Activated naive CD8-positive, alpha-beta T cell treated with anti-CD3 and anti-CD28 coated beads, Interleukin-2, amount 50 U/mL, for 16 hours (primary cell): ENCODE measurements around the gene GTF3C5.
"Not testable (repeated sequence)": the region's sequence is repeated elsewhere in the genome, so short reads cannot be mapped to it uniquely, and the experiment has no call there.

ENCODE experiments used
- DNase-seq: peaks from one replicate; pipeline ENCODE4 v3.0.0-alpha.2; 2020; ENCODE audit warnings: low read depth, low spot score

GTF3C5 gene

GRCh38 chr9:132996526-132996925 is 34.3 kb upstream of the GTF3C5 start:
- no peak for DNase-seq

DNA sequence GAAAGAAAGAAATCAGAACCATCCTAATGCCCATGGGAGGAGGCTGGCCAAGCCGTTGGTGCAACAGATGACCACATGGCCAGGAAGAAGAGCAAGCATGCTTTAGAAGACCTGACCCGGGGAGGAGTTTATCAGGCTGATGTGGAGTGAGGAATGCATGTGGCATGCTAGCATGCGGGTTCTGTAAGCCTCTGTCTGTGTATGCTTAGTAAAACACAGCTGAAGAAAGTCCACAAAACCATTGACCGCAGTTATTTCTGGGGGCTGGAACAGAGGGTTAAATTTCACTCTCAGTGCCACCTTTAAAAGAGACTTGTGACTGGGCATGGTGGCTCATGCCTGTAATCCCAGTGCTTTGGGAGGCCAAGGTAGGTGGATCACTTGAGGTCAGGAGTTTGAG is 33.2 kb upstream of the GTF3C5 start:
- DNase-seq, result no peak

DNA sequence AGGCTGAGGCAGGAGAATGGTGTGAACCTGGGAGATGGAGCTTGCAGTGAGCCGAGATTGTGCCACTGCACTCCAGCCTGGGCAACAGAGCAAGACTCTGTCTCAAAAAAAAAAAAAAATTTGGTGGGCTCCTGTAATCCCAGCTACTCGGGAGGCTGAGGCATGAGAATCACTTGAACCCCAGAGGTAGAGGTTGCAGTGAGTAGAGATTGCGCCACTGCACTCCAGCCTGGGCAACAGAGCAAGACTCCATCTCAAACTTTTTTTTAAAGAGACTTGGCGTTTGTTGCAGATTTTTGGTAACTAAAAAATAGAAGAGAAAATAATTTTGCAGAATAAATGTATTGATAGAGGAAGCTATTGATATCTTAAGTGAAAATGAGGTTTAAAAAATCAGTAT is 32.6 kb upstream of the GTF3C5 start:
- DNase-seq, result not testable (repeated sequence)

- DNase-seq, result no peak
These were observed 31.8 kb upstream of the GTF3C5 start for GRCh38 chr9:132998831-132999635.

GRCh38 chr9:133002147-133003070 is 28.4 kb upstream of the GTF3C5 start:
- no peak for DNase-seq

DNA sequence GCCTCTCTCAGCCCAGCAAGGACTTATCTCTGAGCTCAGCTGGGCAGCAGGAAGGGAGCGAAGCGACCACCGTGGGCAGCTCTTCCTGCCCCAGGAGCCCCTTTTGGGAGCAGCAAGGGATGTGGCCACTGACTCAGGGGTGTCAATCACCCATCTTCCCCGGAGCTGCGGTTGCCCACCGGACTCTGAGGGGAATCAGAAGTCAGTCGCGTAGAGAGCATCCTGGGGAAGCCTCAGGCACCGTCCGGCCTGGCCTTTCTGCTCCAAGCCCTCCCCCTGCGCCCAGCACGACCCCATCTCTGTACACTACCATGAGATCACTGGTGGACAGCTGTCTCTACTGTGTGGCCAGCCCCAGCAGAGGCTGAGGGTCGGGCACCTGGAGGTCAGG is 27.7 kb upstream of the GTF3C5 start:
- no peak for DNase-seq

DNA sequence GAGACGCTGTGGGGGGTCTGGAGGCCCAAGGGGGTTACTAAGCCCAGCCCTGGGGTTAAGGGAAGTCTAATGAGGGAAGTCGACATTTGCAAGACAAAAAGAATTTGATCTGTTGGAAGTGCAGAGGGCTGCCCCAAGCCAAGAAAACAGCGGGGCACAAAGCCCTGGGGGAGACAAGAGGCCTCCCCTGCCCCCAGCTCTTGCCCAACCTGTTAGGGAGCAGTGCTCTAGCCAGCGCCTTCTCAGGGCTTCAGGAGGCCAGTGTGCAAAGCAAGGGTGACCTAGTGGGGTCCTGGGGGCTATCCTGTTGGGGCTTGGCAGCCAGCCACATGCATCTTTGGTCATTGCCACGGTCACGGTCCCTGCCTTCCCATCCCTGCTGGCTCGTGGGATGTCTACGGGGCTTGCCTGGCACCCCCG is 27.1 kb upstream of the GTF3C5 start:
- no peak for DNase-seq

DNA sequence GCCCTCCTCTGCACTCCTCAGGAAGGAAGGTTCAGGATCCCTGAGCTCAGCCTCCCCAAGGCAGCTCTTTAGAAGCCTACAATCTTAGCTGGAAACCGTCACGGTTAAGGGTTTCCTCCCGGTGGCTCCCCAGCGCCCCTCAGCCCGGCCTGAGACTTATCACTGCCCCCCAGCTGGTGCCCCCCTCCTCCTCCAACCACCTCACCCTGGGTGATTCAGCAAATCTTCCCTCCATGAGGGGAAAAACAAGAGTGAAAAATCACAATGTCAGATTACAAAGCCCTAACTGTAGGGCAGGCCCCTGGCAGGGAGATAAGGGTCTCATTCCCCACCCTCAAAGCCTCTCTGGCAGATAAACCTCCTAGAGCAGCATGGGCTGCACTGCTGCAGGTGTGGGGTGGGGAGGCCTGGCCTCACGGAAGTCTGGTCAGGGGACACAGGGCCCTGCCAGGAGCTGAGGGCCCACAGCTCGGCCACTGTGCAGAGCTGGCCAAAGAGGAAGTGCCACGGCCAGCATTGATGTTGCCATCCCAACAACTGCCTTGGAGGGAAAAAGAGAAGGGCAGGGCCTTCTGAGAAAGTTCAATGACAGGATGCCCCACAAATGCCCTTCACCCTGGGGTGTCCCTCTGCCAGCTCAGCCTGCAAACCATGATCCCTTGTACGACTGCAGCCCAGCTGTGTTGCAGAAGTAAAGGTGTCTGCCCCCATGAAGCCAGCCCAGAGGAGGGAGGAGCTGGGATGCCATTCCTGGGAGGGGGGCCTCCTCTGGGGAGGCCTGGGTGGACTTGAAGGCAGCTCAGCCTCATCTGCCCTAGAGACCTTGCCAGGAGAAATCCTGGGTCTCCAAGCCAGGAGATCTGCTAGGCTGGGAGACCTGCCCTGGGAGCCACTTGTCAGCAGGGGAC is 26.5 kb upstream of the GTF3C5 start:
- no peak for DNase-seq

DNA sequence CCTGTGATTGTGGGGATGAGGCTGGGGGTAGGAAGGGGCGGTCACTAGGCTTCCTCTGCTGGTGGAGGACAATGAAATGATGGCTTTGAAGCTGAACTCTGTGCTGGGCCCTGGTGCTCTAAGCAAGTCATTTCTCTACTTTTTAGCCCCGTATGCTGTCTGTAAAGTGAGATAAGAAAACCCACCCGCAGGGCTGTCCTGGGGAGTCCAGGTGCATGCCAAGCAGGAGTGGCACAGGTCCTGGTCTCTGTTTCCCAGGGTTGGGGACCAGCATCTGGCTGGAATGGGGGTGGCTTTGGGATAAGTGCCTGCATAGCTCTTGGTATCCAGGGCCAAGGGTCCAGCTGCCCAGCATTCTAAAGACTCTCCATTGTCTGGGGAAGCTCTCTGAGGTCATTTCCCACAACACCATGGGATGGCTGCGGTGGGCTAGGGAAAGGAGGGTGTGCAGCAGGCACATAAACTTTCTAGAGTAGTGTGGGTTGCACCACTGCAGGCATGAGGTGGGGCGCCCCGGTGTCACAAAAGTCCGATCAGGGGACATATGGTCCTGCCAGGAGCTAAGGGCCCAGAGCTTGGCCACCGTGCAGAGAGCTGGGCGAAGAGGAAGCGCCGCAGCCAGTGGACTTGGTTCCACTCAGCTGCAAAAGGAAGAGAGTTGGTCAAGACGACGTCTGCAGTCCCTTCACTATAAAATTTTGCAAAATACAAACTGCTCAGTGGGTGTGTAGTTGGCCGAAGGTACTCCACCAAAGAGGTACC is 25.6 kb upstream of the GTF3C5 start:
- no peak for DNase-seq

DNA sequence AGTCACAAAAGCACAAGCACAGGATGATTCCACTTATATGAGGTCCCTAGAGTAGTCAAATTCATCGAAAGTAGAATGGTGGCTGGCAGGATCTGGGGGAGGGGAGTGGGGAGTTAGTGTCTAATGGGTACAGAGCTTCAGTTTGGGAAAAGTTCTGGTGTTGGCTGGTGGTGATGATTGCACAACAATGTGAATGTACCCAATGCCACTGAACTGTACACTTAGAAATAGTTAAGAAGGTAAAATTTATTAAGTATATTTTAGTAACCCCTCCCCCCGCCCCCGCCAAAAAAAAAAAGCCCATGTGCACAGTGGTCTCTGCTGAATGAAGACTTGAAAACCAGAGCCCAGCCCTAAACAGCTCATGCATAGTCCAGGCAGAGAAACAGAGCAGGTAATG is 24.8 kb upstream of the GTF3C5 start:
- no peak for DNase-seq

DNA sequence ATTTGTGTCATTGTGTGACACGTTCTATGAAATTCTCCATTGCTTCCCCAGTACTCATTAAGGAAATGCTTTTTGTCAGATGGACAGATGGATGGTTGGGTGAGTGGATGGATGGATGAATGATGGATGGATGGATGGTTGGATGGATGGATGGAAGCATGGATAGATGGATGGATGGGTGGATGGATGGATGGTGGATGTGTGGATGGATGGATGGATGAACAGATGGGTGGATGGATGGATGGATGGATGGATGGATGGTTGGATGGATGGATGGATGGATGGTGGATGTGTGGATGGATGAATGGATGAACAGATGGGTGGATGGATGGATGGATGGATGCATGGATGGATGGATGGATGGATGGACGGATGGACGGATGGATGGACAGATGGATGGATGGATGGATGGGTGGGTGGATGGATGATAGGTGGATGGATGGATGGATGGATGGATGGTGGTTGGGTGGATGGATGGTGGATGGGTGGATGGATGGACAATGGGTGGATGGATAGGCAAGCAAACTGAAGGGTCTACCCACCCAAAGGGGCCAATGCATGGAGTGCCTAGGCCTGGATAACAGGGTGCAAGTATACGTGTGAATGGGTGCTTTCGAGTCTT is 24.0 kb upstream of the GTF3C5 start:
- no peak for DNase-seq

DNA sequence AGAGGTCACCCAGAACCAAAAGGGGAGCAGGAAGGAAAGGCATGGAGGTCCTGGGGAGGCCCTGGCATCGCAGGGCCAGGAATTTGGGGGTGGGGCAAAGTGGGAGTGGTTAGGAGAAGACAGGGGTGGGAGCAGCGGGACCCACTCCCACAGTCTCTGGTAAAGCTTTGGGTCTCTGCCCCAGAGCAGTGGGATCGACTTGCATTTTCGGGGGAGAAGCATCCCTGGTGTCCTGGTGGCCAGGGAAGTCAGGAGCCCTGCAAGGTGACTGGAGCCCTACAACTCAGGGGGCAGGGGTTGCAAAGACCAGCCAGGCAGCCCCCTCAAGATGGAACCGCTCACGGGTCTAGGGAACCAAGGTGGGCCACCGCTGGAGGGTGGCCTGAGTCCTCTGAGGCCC is 22.4 kb upstream of the GTF3C5 start:
- no peak for DNase-seq

DNA sequence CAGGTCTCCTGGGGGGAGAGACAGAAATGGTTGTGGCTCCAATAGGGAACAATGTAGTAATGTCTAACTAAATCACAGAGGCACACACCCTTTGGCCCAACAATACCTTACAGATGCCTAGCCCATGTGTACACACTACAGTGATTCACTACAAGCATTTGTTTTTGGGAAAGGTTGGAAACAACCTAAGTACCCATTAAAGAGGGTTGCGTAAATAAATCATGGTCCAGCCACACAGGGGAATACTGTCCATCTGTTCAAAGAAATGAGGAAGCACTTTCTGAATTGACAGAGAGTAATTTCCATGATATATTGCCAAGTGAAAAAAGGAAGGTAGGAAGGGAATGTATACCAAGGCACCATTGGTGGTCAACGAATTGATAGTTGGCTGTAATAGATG is 22.0 kb upstream of the GTF3C5 start:
- DNase-seq, result no peak

GRCh38 chr9:133009906-133010582 is 20.8 kb upstream of the GTF3C5 start:
- DNase-seq, result no peak

DNA sequence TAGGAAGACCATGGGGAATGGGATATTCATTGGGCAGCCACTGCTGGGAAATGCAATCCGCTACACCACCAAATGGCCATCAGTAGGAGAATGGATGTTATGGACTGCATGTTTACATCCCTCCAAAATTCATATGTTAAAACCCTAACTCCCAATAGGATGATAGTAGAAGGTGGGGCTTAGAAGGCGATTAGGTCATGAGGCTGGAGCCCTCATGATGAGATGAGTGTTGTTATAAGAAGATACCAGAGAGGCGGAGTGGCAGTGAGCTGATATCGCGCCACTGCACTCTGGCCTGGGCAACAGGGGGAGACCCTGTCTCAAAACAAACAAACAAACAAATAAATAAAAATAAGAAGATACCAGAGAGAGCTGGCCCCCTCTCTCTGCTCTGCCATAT is 16.1 kb upstream of the GTF3C5 start:
- DNase-seq, result no peak

- no peak for DNase-seq
These were observed 7.5 kb upstream of the GTF3C5 start for GRCh38 chr9:133023117-133023890.

- no peak for DNase-seq
These were observed 4.4 kb upstream of the GTF3C5 start for GRCh38 chr9:133026426-133026825.

DNA sequence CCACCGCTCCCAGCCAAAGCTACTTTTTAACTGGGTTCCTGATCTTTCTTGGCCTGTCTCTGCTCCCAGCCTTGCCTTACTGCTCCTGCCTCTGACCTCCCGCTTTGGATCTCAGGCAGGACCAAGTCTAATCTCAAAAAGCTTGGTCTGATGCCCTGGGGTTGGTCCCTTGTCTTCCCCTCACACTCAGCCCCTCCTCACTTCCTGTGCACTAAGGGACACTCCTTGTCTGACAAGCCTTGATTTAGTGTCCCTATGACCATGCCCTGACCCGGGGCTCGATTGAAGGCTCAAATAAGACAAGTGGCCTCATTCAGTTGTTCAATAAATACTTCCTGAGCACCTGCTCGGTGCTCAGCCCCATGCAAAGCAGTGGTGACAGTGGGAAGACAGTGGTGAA is 3.7 kb upstream of the GTF3C5 start:
- no peak for DNase-seq

DNA sequence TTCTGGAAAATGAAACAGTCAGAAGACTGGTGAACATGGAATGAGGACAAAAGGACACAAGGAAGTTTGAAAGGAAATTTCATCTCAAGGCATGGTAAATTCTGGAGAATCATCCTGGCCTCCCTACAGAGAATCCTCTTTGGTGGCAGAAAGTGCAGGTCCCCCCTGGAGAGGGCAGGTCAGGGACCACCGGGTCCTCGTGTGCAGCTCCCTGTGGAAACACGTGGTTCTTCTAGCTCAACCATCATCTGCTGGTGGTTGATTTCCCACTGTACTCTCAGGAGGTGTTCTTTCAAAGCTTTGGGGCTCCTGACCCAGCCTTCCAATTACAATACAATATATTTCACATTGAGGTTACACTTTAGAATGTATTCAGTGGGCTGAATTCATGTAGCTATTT is 2.6 kb upstream of the GTF3C5 start:
- no peak for DNase-seq
